Esophagus squamous epithelium (tissue), 5 donors: Measurements from ENCODE around the gene IGDCC3. TPM values are rescaled to one million over a fixed set of nuclear protein-coding genes. Genes with fewer than 3 reads are reported as not detected.

Source experiments
- DNase-seq: peaks from one replicate; lab custom pipeline; 2025; lab: John Stamatoyannopoulos, UW
- H3K27ac ChIP-seq, 4 donors: fragments of 200-600 bp; sonication (generic); one replicate each; pipeline ENCODE4 v1.5.1; 2016 to 2019; ENCODE audit warnings: mild to moderate bottlenecking in 1 of 4
- H3K27me3 ChIP-seq, 4 donors: fragments of 200-600 bp; sonication (generic); 1 replicate in 3 of 4; 2 replicates in 1 of 4; pipeline versions ENCODE4 v1.5.1 to v1.6.0; 2017 to 2021; ENCODE audit warnings: antibody characterized with exemption in 1 of 4
- H3K36me3 ChIP-seq, 3 donors: fragments of 200-600 bp; sonication (generic); one replicate each; pipeline ENCODE4 v1.5.1; 2016 to 2019
- H3K4me1 ChIP-seq, 3 donors: fragments of 200-600 bp; sonication (generic); one replicate each; pipeline ENCODE4 v1.5.1; 2017 to 2019
- H3K4me3 ChIP-seq, 4 donors: fragments of 200-600 bp; sonication (generic); 1 replicate in 3 of 4; 2 replicates in 1 of 4; pipeline ENCODE4 v1.5.1; 2016 to 2019; ENCODE audit warnings: mild to moderate bottlenecking in 2 of 4, moderate library complexity in 1 of 4
- H3K9me3 ChIP-seq, 3 donors: fragments of 200-600 bp; sonication (generic); one replicate each; pipeline ENCODE4 v1.5.1; 2016 to 2019
- POLR2A ChIP-seq, 4 donors: fragments of 450-650 bp; IDR thresholded peaks; one replicate each; pipeline ENCODE4 v1.6.1; 2017; ENCODE audit warnings: antibody characterized with exemption in 4 of 4, mild to moderate bottlenecking in 4 of 4, moderate library complexity in 3 of 4
- WGBS, 2 donors: methylation state at CpG; one replicate each; pipeline ENCODE4 v1.1.5; 2018; 5-methylcytosine and 5-hydroxymethylcytosine counted together
- intact Hi-C: fragments of 100-400 bp; cut with DNase I; formaldehyde crosslinking; loops from one replicate; pipeline ENCODE4 v1.15.0; 2022
- total RNA-seq, 4 donors: library from RNA; depleted of rRNA; stranded (reverse); fragments of >200 nt; gene quantifications; one replicate each; pipeline ENCODE4 v1.1.0, GENCODE V29; 2016
- TF ChIP-seq, protein P1 (sequence below), 6 experiments: fragments of 450-650 bp in 4 of 6; fragments of 200-600 bp in 2 of 6; sonication (generic) in 2 of 6; IDR thresholded peaks; one replicate each; pipeline ENCODE4 v1.5.1; 2016 to 2019; ENCODE audit warnings: antibody characterized with exemption in 6 of 6, mild to moderate bottlenecking in 4 of 6, moderate library complexity in 4 of 6
- donor health status: DM: yes; HTN: yes; CAD: no.

IGDCC3 gene
- total RNA-seq, 4 donors from 2014 or later, result not detected

DNA sequence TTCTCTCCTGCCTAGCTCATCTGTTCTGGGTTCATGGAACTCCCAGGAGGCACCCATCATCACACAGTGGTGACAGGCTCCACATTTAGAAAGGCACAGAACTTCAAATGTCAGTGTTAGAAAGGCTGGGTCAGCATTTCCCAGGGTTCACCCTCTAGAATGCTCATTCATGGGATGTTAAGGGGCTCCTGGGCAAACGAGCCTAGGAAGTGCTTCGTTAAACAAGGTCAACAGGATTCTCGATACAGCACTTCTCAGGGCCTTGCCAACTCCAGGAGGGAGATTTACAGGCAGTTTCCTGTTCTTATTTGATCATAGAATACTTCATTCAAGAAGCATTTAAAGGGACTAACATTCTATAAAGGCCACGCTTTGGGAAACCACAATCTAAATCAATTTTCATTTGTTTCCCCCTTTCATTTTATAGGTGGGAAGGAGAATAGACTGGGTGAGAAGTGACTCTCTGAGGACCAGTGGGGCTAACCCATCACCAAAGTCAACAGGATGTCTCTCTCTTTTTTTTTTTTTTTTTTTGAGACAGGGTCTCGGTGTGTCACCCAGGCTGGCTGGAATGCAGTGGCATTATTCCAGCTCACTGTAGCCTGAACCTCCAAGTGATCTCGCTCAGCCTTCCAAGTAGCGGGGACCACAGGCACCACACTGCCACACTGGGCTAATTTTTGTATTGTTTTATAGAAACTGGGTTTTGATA is 30.7 kb upstream of the IGDCC3 start:
- Histone ChIP-seq H3K4me3 (no peak overlapping the region), H3K36me3 (no peaks in the 10 kb centered on the region), H3K9me3 (no peaks in the 10 kb centered on the region), H3K27me3 (peaks cover 0 to 35% (median 0%) of the 10 kb centered on the region in 4 donors), H3K4me1 (no peaks in the 10 kb centered on the region), H3K27ac (peak overlapping the region in 1 of 4 donors; percentile 29)
- DNase-seq, result no peak
- 63 to 65% methylated on average over 7 of the region's 7 CpGs for WGBS, 2 donors
- no peak for TF ChIP-seq POLR2A (IDR thresholded peaks at IDR 0.05)
- TF ChIP-seq, protein P1, sequence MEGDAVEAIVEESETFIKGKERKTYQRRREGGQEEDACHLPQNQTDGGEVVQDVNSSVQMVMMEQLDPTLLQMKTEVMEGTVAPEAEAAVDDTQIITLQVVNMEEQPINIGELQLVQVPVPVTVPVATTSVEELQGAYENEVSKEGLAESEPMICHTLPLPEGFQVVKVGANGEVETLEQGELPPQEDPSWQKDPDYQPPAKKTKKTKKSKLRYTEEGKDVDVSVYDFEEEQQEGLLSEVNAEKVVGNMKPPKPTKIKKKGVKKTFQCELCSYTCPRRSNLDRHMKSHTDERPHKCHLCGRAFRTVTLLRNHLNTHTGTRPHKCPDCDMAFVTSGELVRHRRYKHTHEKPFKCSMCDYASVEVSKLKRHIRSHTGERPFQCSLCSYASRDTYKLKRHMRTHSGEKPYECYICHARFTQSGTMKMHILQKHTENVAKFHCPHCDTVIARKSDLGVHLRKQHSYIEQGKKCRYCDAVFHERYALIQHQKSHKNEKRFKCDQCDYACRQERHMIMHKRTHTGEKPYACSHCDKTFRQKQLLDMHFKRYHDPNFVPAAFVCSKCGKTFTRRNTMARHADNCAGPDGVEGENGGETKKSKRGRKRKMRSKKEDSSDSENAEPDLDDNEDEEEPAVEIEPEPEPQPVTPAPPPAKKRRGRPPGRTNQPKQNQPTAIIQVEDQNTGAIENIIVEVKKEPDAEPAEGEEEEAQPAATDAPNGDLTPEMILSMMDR (IDR thresholded peaks at IDR 0.05), result no peak
- intact Hi-C loops, result no loop called here

- intact Hi-C loops, result no loop called here
- no peaks in the 10 kb centered on the region for H3K36me3 ChIP-seq
- TF ChIP-seq, protein P1 (IDR thresholded peaks at IDR 0.05), result no peak
- no peak for TF ChIP-seq POLR2A (IDR thresholded peaks at IDR 0.05)
- no peak overlapping the region for H3K4me3 ChIP-seq
- H3K27me3 ChIP-seq, result peaks cover 0 to 53% (median 0%) of the 10 kb centered on the region in 4 donors
- no peak overlapping the region for H3K27ac ChIP-seq
- peaks cover 0 to 2% (median 0%) of the 10 kb centered on the region in 3 donors for H3K4me1 ChIP-seq
- no peak for DNase-seq
- no peaks in the 10 kb centered on the region for H3K9me3 ChIP-seq
- WGBS, 2 donors, result 58 to 59% methylated on average over 10 of the region's 10 CpGs
Measured at GRCh38 chr15:65406424-65407000, 28.7 kb upstream of the IGDCC3 start.

DNA sequence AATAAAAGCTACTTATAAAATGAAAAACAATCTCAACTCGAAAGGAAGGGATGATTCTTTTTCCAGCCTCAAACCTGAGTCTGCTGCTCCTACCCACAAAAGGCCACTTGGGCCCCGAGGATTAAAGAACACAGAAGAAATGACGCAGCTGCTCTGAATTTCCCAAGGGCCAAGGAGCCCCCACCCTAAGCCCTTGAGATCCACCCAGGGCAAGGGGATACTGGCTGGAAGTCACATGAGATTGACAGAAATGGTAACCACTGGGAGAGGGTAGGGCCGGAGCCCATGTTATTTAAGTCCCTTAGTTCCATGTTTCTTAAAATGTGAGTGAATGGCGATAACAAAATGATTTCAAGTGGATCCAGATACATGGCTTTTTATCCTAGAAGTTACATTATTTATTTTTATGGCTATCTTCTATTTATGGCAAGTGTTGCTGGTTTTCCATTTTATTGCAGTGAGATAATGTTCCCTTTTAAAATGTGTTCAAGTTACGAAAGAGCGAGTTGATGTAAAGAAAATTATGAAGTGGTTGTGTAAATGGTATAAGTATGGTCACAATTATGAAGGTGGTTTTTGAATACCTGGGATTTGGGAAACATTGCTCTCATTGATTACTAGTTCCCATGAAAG is 28.1 kb upstream of the IGDCC3 start:
- H3K4me1 ChIP-seq, result peaks cover 0 to 8% (median 0%) of the 10 kb centered on the region in 3 donors
- H3K27me3 ChIP-seq, result peaks cover 0 to 53% (median 0%) of the 10 kb centered on the region in 4 donors
- DNase-seq, result no peak
- no peak overlapping the region for H3K27ac ChIP-seq
- intact Hi-C loops, result no loop called here
- WGBS, 2 donors, result 72 to 73% methylated on average over 7 of the region's 7 CpGs
- TF ChIP-seq POLR2A (IDR thresholded peaks at IDR 0.05), result no peak
- TF ChIP-seq, protein P1 (IDR thresholded peaks at IDR 0.05), result no peak
- no peak overlapping the region for H3K4me3 ChIP-seq
- no peaks in the 10 kb centered on the region for H3K36me3 ChIP-seq
- H3K9me3 ChIP-seq, result no peaks in the 10 kb centered on the region

DNA sequence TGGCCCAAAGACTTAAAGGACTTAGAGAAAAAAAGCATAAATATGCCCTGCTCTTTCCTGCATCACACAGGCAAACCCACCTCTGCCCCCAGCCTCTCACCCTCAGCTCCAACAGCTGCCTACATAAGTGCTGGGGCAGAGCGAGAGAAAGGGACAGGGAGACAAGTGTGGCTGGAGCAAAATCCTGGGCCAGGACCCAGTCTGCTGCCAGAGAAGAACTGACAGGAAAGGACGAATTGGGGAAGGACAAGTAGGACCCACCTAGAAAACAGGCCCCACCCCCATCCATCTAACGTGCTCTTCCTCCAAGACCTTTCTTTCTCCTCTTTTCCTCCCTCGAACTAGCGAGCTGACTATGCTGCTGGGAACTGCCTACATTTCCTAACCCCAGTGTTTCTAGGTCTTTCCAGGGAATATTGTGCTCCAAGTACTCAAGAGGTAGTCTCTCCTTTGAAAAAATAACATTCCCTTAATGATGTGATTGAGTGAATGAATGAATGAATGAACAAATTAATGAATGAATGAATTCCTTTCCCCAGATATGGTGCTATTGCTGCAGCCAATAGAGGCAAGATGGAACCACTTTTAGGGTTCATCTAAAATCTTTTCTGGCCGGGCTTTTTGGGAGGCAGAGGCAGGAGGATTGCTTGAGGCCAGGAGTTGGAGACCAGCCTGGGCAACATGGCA is 26.5 kb upstream of the IGDCC3 start:
- no peaks in the 10 kb centered on the region for H3K9me3 ChIP-seq
- intact Hi-C loops, result no loop called here
- TF ChIP-seq, protein P1 (IDR thresholded peaks at IDR 0.05), result no peak
- TF ChIP-seq POLR2A (IDR thresholded peaks at IDR 0.05), result no peak
- WGBS, 2 donors, result 69 to 74% methylated on average over 5 to 6 of the region's 6 CpGs
- no peak overlapping the region for H3K4me3 ChIP-seq
- H3K27me3 ChIP-seq, result peaks cover 0 to 51% (median 0%) of the 10 kb centered on the region in 4 donors
- no peak overlapping the region for H3K27ac ChIP-seq
- peaks cover 0 to 11% (median 0%) of the 10 kb centered on the region in 3 donors for H3K4me1 ChIP-seq
- H3K36me3 ChIP-seq, result no peaks in the 10 kb centered on the region
- DNase-seq, result no peak
